NCI-H1092 treated with DMSO at 0.1 percent for 48 hours (cell line): Measurements from ENCODE around the gene MS4A3.
"Not testable (repeated sequence)": the region's sequence is repeated elsewhere in the genome, so short reads cannot be mapped to it uniquely, and the experiment has no call there.

ENCODE experiments used
- DNase-seq: peaks from one replicate; lab custom pipeline; 2025; lab: John Stamatoyannopoulos, UW

Gene MS4A3

DNA sequence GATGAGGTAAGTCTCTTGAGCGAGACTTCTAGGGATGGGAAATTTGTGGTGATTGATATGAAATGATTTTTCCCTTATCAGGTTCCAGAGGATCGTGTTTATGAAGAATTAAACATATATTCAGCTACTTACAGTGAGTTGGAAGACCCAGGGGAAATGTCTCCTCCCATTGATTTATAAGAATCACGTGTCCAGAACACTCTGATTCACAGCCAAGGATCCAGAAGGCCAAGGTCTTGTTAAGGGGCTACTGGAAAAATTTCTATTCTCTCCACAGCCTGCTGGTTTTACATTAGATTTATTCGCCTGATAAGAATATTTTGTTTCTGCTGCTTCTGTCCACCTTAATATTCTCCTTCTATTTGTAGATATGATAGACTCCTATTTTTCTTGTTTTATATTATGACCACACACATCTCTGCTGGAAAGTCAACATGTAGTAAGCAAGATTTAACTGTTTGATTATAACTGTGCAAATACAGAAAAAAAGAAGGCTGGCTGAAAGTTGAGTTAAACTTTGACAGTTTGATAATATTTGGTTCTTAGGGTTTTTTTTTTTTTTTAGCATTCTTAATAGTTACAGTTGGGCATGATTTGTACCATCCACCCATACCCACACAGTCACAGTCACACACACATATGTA, 39.1 kb downstream of the MS4A3 start:
- no peak for DNase-seq

DNA sequence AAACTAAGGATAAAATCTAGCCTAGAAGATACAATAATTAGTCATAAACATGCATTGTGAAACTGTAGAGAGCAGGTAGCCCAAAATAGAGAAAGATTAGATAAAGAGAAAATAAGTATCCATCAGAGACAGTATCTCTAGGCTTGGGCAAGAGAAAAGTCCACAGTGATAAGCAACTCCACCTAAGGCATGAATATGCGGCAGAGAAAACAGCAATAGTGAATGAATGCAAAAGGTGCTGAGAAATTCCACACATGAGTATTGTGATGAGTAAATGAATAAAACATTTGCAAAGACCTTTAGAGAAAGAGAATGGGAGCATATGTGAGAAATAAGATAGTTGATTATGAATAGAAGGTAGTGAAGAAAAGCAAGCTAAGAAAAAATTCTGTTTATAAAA, 40.7 kb downstream of the MS4A3 start:
- DNase-seq, result no peak

- DNase-seq, result no peak
Measured at GRCh38 chr11:60098508-60098907, 42.0 kb downstream of the MS4A3 start.

- DNase-seq, result no peak
Measured at GRCh38 chr11:60100516-60100915, 44.1 kb downstream of the MS4A3 start.

DNA sequence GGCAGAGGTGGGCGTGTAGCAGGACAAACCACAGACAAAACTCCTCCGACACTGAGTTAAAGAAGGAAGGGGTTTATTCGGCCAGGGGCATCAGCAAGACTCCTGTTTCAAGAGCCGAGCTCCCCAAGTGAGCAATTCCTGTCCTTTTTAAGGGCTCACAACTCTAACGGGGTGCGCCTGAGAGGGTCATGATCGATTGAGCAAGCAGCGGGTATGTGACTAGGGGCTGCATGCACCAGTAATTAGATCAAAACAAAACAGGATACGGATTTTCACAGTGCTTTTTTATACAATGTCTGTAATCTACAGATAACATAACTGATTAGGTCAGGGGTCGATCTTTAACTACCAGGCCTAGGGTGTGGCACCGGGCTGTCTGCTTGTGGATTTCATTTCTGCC, 44.9 kb downstream of the MS4A3 start:
- DNase-seq, result not testable (repeated sequence)

DNA sequence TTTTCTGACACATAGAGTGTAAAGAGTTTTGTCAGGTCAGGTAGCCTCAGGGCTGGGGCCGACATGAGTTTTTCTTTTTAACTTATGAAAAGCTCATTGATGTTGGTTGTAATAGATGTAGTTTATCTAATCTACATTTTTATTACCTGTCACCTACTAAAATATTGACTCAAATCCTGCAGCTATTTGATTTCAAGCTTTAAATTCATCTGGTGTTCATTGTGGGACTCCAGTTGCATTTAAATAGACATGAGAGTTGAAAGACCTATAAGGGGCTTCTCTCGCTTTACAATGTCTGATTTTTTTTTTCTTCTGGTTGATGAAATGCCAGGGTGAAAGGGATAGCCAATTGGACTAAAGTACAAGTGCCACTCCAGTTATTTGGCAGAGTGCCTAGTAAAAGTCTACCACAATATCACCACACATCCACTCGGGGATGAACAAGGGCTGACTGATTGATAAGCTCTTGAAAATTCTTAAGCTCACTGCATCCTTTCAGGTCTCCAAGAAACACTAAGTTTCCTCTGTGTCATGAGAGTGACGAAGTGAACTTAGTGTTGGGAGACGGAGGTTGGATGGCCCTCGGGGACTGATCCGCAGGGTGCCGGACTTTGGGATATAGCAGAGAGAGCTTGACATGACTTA, 48.1 kb downstream of the MS4A3 start:
- DNase-seq, result not testable (repeated sequence)

- DNase-seq, result not testable (repeated sequence)
Measured at GRCh38 chr11:60108631-60109030, 52.2 kb downstream of the MS4A3 start.

GRCh38 chr11:60111793-60112192, 55.3 kb downstream of the MS4A3 start:
- no peak for DNase-seq

GRCh38 chr11:60116996-60117790, 60.7 kb downstream of the MS4A3 start:
- no peak for DNase-seq

DNA sequence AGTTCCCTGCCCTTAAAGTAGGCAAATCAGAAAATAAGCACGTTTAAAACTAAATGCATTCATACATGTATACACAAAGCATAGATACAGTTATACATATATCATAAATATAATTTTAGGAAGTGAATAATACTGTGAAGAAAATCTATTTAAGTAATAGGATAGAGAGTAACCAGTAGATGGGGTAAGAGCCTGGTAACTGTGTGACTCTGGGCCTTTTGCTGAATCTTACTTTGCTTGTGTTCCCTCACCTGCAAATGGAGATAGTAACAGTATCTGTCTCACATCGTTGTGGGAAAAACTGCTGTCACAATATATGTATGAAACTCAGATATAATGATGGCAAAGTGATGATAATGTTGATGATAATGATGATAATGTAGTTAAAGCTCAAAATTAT, 61.9 kb downstream of the MS4A3 start:
- DNase-seq, result no peak

DNA sequence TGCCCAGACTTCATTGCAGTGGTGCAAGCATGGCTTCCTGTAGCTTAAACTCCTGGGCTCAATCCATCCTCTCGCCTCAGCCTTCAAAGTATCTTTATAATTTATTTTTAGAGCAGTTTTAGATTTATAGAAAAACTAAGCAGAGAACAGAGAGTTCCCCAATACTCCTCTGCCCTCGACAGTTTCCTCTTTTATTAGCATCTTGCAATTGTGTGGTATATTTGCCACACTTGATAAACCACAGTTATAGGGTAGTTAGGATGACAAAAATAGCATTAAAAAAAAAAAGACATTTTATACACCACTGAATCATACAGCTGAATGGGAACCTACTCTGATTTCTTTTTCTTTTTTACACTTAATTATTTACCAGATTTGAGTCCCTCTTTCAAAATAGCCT, 63.2 kb downstream of the MS4A3 start:
- DNase-seq, result no peak
